Left lung (tissue), 10 donors: ENCODE measurements around the gene UBE3D. TPM values are rescaled to one million over a fixed set of nuclear protein-coding genes. Genes with fewer than 3 reads are reported as not detected.

Experiments
- ATAC-seq: fragments of 200-7000 bp; cut with Tn5 transposase; one replicate; pipeline ENCODE4 v1.9.1; 2020; ENCODE audit warnings: moderate library complexity
- DNase-seq, 4 donors: peaks; one replicate each; pipeline ENCODE4 v3.0.0-alpha.2; 2013 to 2020
- H3K27ac ChIP-seq, 2 donors: fragments of 200-600 bp; sonication (generic) in 1 of 2; one replicate each; pipeline versions ENCODE4 v1.5.0 to v1.8.0; 2020 to 2021
- H3K27me3 ChIP-seq, 2 donors: fragments of 200-600 bp; sonication (generic) in 1 of 2; one replicate each; pipeline versions ENCODE4 v1.5.0 to v1.8.0; 2020 to 2021
- H3K36me3 ChIP-seq, 2 donors: fragments of 200-600 bp; sonication (generic) in 1 of 2; one replicate each; pipeline versions ENCODE4 v1.5.0 to v1.8.0; 2020 to 2021
- H3K4me1 ChIP-seq, 2 donors: fragments of 200-600 bp; one replicate each; pipeline ENCODE4 v1.8.0; 2021
- H3K4me3 ChIP-seq, 2 donors: fragments of 200-600 bp; sonication (generic) in 1 of 2; one replicate each; pipeline versions ENCODE4 v1.5.0 to v1.8.0; 2020 to 2021; ENCODE audit warnings: mild to moderate bottlenecking in 1 of 2
- H3K9me3 ChIP-seq, 2 donors: fragments of 200-600 bp; sonication (generic) in 1 of 2; one replicate each; pipeline versions ENCODE4 v1.5.0 to v1.8.0; 2020 to 2021
- CTCF ChIP-seq, 2 donors: fragments of 200-600 bp; sonication (generic) in 1 of 2; IDR thresholded peaks; one replicate each; pipeline versions ENCODE4 v1.5.0 to v1.8.0; 2021; ENCODE audit warnings: antibody characterized with exemption in 2 of 2
- intact Hi-C, 2 donors: fragments of 100-400 bp; cut with DNase I; formaldehyde crosslinking; loops; one replicate each; pipeline versions ENCODE4 v1.11.2 to v1.14.2; 2022
- polyA plus RNA-seq, 6 donors: library from polyadenylated mRNA; unstranded; fragments of 120-200 nt; gene quantifications; one replicate each; pipeline ENCODE4 v1.2.1, GENCODE V29; 2013; ENCODE audit not compliant: insufficient read length in 6 of 6
- total RNA-seq, 2 donors: library from RNA; stranded (reverse); fragmentation: NEBNext Ultra II Directional; extraction: Animal tissue kit (Norgen Biotek cat#: 25700); gene quantifications; one replicate each; pipeline ENCODE4 v1.2.1, GENCODE V29; 2021
- donor health status: DM: no; HTN: yes; CAD: no.
- donor health status: DM: no; HTN: no; CAD: no.

The UBE3D gene
- total and polyA plus RNA-seq, 8 donors: 4.1 to 10.9 (median 8.9) TPM

GRCh38 chr6:82842721-82843120 is 222.9 kb downstream of the UBE3D start:
- Histone ChIP-seq H3K27me3 (no peaks in the 10 kb centered on the region), H3K27ac (no peak overlapping the region), H3K36me3 (no peaks in the 10 kb centered on the region), H3K4me1 (no peaks in the 10 kb centered on the region), H3K9me3 (no peaks in the 10 kb centered on the region), H3K4me3 (no peak overlapping the region)
- ATAC-seq (no peak), DNase-seq (no peak)
- no peak for TF ChIP-seq CTCF (IDR thresholded peaks at IDR 0.05)
- intact Hi-C loops: no loop called here

Other genes with a start within 250 kb of the UBE3D start
- 10 to 100 TPM; 19.7 to 22.4 TPM for gene DOP1A, start 1.8 kb upstream of the UBE3D start, total RNA-seq
- 10 to 100 TPM; 32.2 to 42.1 (median 34.9) TPM for gene DOP1A, start 1.8 kb upstream of the UBE3D start, polyA plus RNA-seq
- 10 to 100 TPM; 44.0 to 61.8 TPM for gene PGM3, start 127.4 kb upstream of the UBE3D start, total RNA-seq
- gene PGM3, start 127.4 kb upstream of the UBE3D start, polyA plus RNA-seq: 10 to 100 TPM; 64.8 to 86.5 (median 78.1) TPM
- 1 to 10 TPM; 2.5 to 3.8 TPM for gene RWDD2A, start 127.5 kb upstream of the UBE3D start, total RNA-seq
- gene RWDD2A, start 127.5 kb upstream of the UBE3D start, polyA plus RNA-seq: 1 to 10 TPM; 4.8 to 5.9 (median 5.3) TPM